ENCODE data around the gene CCDC183. TPM values are rescaled to one million over a fixed set of nuclear protein-coding genes. Genes with fewer than 3 reads are reported as not detected.
A peak's percentile ranks its signal among the peaks of the same experiment; 100 is the strongest.

The CCDC183 gene
- total RNA-seq, 1 donor, result 0.43 TPM

DNA sequence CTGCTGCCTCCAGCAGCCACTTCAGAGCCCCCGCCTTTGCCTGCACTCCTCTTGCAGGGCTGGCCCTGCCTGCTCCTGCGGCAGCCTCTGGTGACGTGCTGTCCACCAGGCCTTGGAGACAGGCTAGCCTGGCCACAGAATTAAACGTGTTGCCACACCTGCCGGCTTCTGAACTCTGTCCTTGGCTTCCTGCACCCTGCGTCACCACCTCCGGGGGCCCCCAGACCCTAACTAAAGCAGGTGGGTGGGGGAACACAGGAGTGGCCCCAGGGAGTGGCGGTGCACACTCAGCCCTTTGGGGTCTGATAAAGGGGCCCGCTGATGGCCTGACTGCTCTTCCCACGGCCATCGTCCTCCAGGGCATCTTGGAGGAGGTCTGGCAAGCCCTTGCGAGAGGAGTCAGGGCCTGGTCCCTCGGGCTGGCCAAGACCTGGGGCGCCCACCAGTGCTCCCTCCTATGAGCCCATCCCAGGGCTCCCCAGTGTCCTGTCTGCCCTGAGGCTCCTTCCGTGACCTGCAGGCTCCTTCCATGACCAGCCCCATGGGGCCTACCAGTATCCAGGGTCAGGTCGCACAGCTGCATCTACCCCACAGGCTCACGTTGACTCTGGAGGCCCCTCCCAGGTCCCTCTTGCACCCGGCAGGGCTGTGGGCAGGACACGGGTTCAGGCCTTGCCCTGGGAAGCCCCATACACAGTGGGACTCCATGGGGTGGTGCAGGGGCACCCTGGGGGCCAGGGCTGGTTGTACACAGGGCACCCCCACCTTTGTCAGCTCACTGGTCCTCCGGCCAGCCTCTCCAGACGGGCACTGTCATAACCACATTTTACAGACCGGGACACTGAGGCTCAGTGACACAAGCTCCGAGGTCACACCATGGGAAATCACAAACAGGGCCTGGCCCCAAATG lies 55.0 kb downstream of the CCDC183 start:
- peak overlapping the region; percentile 99 for H3K4me3 ChIP-seq (ENCODE audit: low read depth, low read length)
- TF ChIP-seq, protein P1, sequence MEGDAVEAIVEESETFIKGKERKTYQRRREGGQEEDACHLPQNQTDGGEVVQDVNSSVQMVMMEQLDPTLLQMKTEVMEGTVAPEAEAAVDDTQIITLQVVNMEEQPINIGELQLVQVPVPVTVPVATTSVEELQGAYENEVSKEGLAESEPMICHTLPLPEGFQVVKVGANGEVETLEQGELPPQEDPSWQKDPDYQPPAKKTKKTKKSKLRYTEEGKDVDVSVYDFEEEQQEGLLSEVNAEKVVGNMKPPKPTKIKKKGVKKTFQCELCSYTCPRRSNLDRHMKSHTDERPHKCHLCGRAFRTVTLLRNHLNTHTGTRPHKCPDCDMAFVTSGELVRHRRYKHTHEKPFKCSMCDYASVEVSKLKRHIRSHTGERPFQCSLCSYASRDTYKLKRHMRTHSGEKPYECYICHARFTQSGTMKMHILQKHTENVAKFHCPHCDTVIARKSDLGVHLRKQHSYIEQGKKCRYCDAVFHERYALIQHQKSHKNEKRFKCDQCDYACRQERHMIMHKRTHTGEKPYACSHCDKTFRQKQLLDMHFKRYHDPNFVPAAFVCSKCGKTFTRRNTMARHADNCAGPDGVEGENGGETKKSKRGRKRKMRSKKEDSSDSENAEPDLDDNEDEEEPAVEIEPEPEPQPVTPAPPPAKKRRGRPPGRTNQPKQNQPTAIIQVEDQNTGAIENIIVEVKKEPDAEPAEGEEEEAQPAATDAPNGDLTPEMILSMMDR (IDR thresholded peaks at IDR 0.05; ENCODE audit: insufficient read depth, low read depth, low read length), result no peak
- no peak for DNase-seq (ENCODE audit: low read depth)

DNA sequence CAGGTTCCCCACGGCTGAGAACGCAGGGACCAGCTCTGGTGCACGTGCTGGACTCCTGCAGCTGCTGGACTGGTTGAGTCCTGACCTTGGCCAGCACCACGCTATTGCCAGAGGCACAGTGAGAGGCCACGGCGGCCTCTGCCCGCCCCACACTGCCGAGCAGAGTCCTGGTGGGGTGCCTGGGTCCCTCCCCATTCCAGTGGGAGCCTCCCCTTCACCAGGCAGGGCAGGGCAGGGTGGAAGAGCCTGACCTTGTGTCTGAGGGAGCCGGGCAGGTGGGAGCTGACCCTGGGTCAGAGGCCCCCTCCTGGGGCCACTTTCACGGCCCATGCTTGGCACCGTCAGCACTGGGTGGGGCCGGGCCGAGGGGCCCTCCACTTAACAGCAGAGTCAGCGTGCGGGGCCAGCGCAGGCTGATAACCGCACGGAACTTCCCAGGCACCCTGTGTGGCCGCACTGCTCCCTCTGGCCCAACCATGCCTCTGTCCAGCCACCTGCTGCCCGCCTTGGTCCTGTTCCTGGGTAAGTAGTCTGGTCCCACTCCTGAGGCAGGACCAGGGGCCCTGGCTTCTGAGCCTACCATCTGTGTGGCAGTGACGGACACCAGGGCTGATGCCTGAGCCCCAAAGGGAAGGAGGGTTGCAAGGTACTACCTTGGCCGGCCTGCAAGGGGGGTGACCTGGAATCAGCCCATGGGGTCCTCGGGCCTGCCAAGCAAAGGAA lies 56.0 kb downstream of the CCDC183 start, which contains the start of gene MAMDC4:
MAMDC4 (plus strand) TSS at position 406 of the 723 bp plus-strand sequence; CDS start at position 477, 71 bp downstream.
- TF ChIP-seq, protein P1 (IDR thresholded peaks at IDR 0.05; ENCODE audit: insufficient read depth, low read depth, low read length), result no peak
- no peak for DNase-seq (ENCODE audit: low read depth)
- H3K4me3 ChIP-seq (ENCODE audit: low read depth, low read length), result no peak within 1 kb of the TSS

DNA sequence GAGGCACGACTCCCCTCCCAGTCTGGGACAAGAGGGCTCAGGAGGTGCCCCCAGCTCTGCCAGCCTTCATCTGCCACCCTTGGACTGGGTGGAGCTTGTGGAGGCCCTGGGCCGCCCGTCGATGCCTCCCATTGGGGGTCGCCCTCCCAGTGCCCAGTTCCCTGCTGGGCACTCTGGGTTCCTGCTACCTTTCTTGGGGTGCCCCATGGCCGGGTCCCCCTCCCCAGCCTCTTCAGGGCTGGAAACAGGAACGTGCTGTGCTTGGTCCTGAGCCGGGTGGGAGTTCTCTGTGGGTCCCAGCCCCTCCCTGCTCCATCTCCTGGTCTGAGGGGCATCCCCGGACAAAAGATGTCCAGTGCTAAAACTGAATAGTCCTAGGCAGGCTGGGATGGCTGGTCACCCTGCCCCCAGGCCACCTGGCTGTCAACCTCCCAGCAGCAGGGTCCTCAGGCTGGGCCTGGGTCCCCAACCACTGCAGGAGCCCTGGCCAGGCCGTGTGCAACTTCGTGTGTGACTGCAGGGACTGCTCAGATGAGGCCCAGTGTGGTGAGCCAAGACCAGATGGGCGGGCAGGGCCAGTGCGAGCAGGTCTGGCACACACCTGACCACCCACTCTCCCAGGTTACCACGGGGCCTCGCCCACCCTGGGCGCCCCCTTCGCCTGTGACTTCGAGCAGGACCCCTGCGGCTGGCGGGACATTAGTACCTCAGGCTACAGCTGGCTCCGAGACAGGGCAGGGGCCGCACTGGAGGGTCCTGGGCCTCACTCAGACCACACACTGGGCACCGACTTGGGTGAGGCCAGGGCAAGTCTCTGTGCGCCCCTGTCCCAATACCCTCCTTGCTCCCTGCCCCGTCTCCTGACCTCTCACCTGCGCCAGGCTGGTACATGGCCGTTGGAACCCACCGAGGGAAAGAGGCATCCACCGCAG lies 56.8 kb downstream of the CCDC183 start:
- no peak for DNase-seq (ENCODE audit: low read depth)
- TF ChIP-seq, protein P1 (IDR thresholded peaks at IDR 0.05; ENCODE audit: insufficient read depth, low read depth, low read length), result no peak
- no peak overlapping the region for H3K4me3 ChIP-seq (ENCODE audit: low read depth, low read length)

DNA sequence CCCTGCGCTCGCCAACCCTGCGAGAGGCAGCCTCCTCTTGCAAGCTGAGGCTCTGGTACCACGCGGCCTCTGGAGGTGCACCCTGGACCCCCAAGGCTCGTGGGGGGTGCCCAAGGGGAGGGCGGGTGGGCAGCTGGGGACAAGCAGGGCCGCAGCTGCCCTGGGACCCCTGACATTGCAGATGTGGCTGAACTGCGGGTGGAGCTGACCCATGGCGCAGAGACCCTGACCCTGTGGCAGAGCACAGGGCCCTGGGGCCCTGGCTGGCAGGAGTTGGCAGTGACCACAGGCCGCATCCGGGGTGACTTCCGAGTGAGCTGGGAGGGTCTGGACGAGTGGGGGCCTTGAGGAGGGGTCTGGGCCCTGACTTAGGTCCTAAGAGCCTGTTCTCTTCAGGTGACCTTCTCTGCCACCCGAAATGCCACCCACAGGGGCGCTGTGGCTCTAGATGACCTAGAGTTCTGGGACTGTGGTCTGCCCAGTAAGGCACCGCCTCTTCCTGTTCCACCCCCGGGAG lies 57.5 kb downstream of the CCDC183 start:
- H3K4me3 ChIP-seq (ENCODE audit: low read depth, low read length), result no peak overlapping the region
- DNase-seq (ENCODE audit: low read depth), result no peak
- TF ChIP-seq, protein P1 (IDR thresholded peaks at IDR 0.05; ENCODE audit: insufficient read depth, low read depth, low read length), result no peak

DNA sequence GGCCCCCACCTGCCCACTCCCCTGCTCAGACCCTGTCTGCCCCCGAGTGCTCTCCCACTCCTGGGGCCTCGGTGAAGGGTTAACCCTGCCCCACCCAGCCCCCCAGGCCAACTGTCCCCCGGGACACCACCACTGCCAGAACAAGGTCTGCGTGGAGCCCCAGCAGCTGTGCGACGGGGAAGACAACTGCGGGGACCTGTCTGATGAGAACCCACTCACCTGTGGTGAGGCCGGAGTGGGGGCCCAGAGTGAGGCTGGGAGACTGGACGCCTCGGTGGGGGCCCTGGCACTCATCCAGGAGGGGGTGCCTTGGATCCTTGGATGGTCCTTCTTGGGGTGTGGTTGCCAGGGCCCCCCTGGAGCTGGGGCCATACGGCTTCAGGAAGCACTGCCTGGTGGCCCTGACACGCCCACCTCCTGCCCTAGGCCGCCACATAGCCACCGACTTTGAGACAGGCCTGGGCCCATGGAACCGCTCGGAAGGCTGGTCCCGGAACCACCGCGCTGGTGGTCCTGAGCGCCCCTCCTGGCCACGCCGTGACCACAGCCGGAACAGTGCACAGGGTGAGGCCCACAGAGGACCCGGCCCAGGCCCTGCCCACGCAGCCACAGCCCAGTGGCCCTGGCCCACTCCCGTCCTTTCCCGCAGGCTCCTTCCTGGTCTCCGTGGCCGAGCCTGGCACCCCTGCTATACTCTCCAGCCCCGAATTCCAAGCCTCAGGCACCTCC lies 58.1 kb downstream of the CCDC183 start:
- H3K4me3 ChIP-seq (ENCODE audit: low read depth, low read length), result no peak overlapping the region
- TF ChIP-seq, protein P1 (IDR thresholded peaks at IDR 0.05; ENCODE audit: insufficient read depth, low read depth, low read length), result no peak
- no peak for DNase-seq (ENCODE audit: low read depth)
